A673 (cell line): ENCODE results near the gene ATOSA. TPM values are rescaled to one million over a fixed set of nuclear protein-coding genes. Genes with fewer than 3 reads are reported as not detected.

Experiments
- Bru-seq: library from RNA; stranded (reverse); fragments of 400-500 nt; gene quantifications from one replicate; lab custom pipeline; 2021; lab: Mats Ljungman, UMichigan
- BruChase-seq, 2 experiments: library from RNA; stranded (reverse); fragments of 400-500 nt; gene quantifications; one replicate each; lab custom pipeline; 2021; lab: Mats Ljungman, UMichigan
- BruUV-seq: library from RNA; stranded (reverse); fragments of 400-500 nt; replicated peaks from 2 replicates; lab custom pipeline; 2021; lab: Mats Ljungman, UMichigan
- CTCF ChIA-PET: fragments of 300-600 bp; sonication (Branson Sonifier 250); formaldehyde crosslinking; loops from one replicate; lab custom pipeline; 2022; ENCODE audit warnings: antibody characterized with exemption; lab: Charles Lee
- POLR2A ChIA-PET: fragments of 300-600 bp; sonication (Branson Sonifier 250); formaldehyde crosslinking; loops from one replicate; lab custom pipeline; 2022; ENCODE audit warnings: antibody characterized with exemption; ENCODE audit not compliant: low non-redundant PET; lab: Charles Lee
- DNase-seq: peaks from one replicate; pipeline ENCODE4 v3.0.0-alpha.2; 2015; ENCODE audit warnings: low spot score
- H3K27ac ChIP-seq: fragments of 200-600 bp; sonication (generic); 2 replicates; pipeline ENCODE4 v1.5.1; 2016; ENCODE audit warnings: mixed run types, low read depth, mild to moderate bottlenecking, mixed read lengths, antibody characterized with exemption, low read length; ENCODE audit not compliant: poor library complexity, severe bottlenecking
- H3K27me3 ChIP-seq: fragments of 200-600 bp; sonication (generic); replicated peaks from 2 replicates; pipeline ENCODE4 v1.6.1; 2017; ENCODE audit warnings: mixed run types, low read depth, mild to moderate bottlenecking, mixed read lengths, antibody characterized with exemption, low read length; ENCODE audit not compliant: insufficient read depth, poor library complexity
- H3K36me3 ChIP-seq: fragments of 200-600 bp; sonication (generic); 2 replicates; pipeline ENCODE4 v1.6.1; 2016; ENCODE audit warnings: mixed run types, mild to moderate bottlenecking, mixed read lengths, antibody characterized with exemption, low read length; ENCODE audit not compliant: insufficient read depth, poor library complexity, severe bottlenecking
- H3K4me1 ChIP-seq: fragments of 200-600 bp; sonication (generic); 2 replicates; pipeline ENCODE4 v1.6.1; 2017; ENCODE audit warnings: mixed run types, mild to moderate bottlenecking, mixed read lengths, antibody characterized with exemption, low read length; ENCODE audit not compliant: insufficient read depth, poor library complexity, severe bottlenecking
- H3K4me3 ChIP-seq: fragments of 200-600 bp; sonication (generic); 2 replicates; pipeline ENCODE4 v1.5.1; 2016; ENCODE audit warnings: low read depth, mixed run types, mild to moderate bottlenecking, mixed read lengths, low read length; ENCODE audit not compliant: poor library complexity, severe bottlenecking
- H3K9me3 ChIP-seq: fragments of 200-600 bp; sonication (generic); 2 replicates; pipeline ENCODE4 v1.6.1; 2016; ENCODE audit warnings: mixed run types, low read depth, mild to moderate bottlenecking, mixed read lengths, antibody characterized with exemption, low read length; ENCODE audit not compliant: poor library complexity, severe bottlenecking
- EZH2 ChIP-seq: fragments of 200-600 bp; sonication (generic); IDR thresholded peaks from 2 replicates; pipeline ENCODE4 v1.6.1; 2017; ENCODE audit warnings: borderline replicate concordance, low read depth, mild to moderate bottlenecking, mixed read lengths, antibody characterized with exemption, low read length; ENCODE audit not compliant: poor library complexity, severe bottlenecking
- intact Hi-C: fragments of 100-400 bp; cut with micrococcal nuclease; formaldehyde crosslinking; loops from one replicate; pipeline ENCODE4 v1.10.0; 2022; ENCODE audit not compliant: unreplicated experiment
- long read RNA-seq: library from polyadenylated mRNA; stranded (forward); transcript quantifications from one replicate; pipeline ENCODE4 v2.0.0, GENCODE V29; 2022
- total RNA-seq: library from RNA; stranded (reverse); gene quantifications from 2 replicates; pipeline ENCODE4 v1.2.3, GENCODE V29; 2021
- TF ChIP-seq, protein P1 (sequence below): fragments of 300-800, 200-600 bp; sonication (generic); conservative IDR thresholded peaks from 2 replicates; pipeline ENCODE4 v1.5.1; 2017; ENCODE audit warnings: low read depth, mild to moderate bottlenecking, antibody characterized with exemption, low read length, moderate library complexity, mixed read lengths

Gene ATOSA, protein sequence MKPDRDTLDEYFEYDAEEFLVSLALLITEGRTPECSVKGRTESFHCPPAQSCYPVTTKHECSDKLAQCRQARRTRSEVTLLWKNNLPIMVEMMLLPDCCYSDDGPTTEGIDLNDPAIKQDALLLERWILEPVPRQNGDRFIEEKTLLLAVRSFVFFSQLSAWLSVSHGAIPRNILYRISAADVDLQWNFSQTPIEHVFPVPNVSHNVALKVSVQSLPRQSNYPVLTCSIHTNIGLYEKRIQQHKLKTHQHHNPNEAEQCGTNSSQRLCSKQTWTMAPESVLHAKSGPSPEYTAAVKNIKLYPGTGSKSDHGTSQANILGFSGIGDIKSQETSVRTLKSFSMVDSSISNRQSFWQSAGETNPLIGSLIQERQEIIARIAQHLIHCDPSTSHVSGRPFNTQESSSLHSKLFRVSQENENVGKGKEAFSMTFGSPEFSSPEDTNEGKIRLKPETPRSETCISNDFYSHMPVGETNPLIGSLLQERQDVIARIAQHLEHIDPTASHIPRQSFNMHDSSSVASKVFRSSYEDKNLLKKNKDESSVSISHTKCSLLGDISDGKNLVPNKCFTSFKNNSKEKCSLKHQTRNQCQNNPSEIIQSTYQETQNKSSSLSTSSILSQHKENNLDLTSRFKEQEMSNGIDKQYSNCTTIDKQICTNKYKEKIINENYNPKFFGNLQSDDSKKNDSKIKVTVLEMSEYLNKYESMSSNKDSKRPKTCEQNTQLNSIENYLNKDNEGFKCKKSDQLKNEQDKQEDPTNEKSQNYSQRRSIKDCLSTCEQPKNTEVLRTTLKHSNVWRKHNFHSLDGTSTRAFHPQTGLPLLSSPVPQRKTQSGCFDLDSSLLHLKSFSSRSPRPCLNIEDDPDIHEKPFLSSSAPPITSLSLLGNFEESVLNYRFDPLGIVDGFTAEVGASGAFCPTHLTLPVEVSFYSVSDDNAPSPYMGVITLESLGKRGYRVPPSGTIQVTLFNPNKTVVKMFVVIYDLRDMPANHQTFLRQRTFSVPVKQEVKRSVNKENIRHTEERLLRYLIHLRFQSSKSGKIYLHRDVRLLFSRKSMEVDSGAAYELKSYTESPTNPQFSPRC
- 5.3 and 6.1 TPM in 2 replicates for total RNA-seq
- percentile 52 among the genes with signal in this experiment for Bru-seq, nascent RNA
- BruChase-seq, experiment 1, labeled RNA remaining after a 2-hour chase, result percentile 52 among the genes with signal in this experiment
- percentile 39 among the genes with signal in this experiment for BruChase-seq, experiment 2, labeled RNA remaining after a 6-hour chase
- long read RNA-seq, partial matches to known transcripts, result 0 of 2 reads
- long read RNA-seq, other reads (novel, unspliced or antisense), result 1 of 2 reads

DNA sequence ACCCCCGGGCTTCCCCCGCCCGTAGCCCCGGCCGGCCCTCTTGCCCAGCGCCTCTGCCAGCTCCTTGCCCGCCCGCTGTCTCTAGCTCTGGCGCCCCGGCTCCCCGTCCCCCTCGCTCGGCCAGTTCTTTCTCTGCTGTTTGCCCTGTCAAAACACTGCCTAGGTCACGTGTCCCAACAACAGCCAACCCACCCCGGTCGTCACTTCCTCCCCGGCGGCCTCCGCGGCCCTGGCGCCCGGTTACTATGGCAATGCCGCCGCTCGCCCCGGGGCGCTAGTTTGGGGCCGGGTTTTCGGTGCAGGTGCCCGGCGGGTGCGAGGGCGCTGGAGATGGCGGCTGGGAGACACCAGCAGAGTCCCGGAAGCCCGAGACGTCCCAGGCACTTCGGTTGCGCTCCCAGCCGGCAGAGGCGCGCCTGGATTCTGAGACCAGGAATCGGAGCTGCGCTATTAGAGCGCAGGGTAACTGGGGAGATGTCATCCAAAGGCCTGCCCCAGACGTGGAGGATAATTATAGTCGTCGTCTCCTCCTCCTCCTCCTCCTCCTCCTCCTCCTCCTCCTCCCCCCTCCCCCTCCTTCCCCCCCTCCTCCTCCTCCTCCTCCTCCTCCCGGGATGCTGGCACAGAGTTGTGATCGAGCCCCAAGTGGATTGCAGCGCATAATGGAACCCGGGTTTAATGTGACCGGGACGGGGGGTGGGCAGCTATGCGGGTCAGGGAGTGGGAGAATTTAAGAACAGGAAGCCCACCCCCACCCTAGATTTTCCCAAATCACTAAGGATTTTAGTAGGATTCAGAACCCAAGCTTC is at the start of gene ATOSA:
Gene ATOSA, minus strand, starts transcription at position 157 of the 809 bp plus-strand sequence. CDS start 1,367 bp downstream, outside the sequence.
- TF ChIP-seq, protein P1, sequence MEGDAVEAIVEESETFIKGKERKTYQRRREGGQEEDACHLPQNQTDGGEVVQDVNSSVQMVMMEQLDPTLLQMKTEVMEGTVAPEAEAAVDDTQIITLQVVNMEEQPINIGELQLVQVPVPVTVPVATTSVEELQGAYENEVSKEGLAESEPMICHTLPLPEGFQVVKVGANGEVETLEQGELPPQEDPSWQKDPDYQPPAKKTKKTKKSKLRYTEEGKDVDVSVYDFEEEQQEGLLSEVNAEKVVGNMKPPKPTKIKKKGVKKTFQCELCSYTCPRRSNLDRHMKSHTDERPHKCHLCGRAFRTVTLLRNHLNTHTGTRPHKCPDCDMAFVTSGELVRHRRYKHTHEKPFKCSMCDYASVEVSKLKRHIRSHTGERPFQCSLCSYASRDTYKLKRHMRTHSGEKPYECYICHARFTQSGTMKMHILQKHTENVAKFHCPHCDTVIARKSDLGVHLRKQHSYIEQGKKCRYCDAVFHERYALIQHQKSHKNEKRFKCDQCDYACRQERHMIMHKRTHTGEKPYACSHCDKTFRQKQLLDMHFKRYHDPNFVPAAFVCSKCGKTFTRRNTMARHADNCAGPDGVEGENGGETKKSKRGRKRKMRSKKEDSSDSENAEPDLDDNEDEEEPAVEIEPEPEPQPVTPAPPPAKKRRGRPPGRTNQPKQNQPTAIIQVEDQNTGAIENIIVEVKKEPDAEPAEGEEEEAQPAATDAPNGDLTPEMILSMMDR, result no peak
- TF ChIP-seq EZH2, result no peak
- peak; percentile 90 for DNase-seq
- H3K27me3 ChIP-seq, result peaks cover 21% of the 10 kb centered on the region
- BruUV-seq, result no TSS peak
- CTCF ChIA-PET, result no interaction called here
- H3K4me1 ChIP-seq, result no peaks in the 10 kb centered on the region
- POLR2A ChIA-PET, result no interaction called here
- intact Hi-C loops, result loop anchor here (5.0 kb wide), 1 partner anchor 112 kb away; the partner anchor contains the start of gene ARPP19
- peak within 1 kb of the TSS; percentile 74 for H3K27ac ChIP-seq
- no peaks in the 10 kb centered on the region for H3K9me3 ChIP-seq
- peak within 1 kb of the TSS; percentile 87 for H3K4me3 ChIP-seq
- H3K36me3 ChIP-seq, result no peaks in the 10 kb centered on the region

DNA sequence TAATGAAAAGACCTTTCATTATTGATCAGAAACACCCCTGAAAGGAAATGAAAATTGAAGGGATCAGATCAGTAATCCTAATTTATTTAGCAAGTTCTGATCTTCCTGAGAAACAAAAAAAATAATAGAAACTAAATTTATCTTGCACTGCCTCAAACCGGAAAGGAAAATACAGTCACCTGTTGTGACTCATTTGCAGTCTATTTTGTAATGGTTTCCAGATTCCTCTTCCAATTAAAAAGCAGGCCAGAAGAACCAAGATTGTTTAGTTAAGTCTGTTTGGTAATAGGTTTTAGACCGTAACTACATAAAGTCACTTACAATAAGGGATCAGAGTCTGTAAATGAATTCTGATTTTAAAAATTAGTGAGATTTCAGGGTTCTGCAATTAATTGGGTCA is 49.7 kb upstream of the ATOSA start:
- no TSS peak for BruUV-seq
- Histone ChIP-seq H3K9me3 (no peaks in the 10 kb centered on the region), H3K27me3 (no peaks in the 10 kb centered on the region), H3K36me3 (no peaks in the 10 kb centered on the region), H3K4me1 (peaks cover 10% of the 10 kb centered on the region), H3K4me3 (no peak overlapping the region), H3K27ac (no peak overlapping the region)
- ChIA-PET CTCF (no interaction called here), POLR2A (no interaction called here)
- TF ChIP-seq, protein P1, result no peak
- TF ChIP-seq EZH2, result no peak
- intact Hi-C loops, result no loop called here
- DNase-seq, result peak; percentile 30
